GM10248 (cell line): Measurements from ENCODE around the gene SLC25A14.

Experiments used
- CTCF ChIA-PET: fragments of 300-600 bp; sonication (Branson Sonifier 250); formaldehyde crosslinking; extraction: SDS; loops from one replicate; lab custom pipeline; 2021; ENCODE audit warnings: antibody characterized with exemption; lab: Yijun Ruan, JAX
- POLR2A ChIA-PET: fragments of 350-650 bp; sonication (Branson Sonifier 250); formaldehyde crosslinking; extraction: SDS; loops from one replicate; lab custom pipeline; 2020; ENCODE audit warnings: antibody characterized with exemption; lab: Yijun Ruan, JAX
- DNase-seq: peaks from one replicate; pipeline ENCODE4 v3.0.0; 2012; ENCODE audit errors: extremely low spot score
- TF ChIP-seq, protein P1 (sequence below): IDR thresholded peaks from 2 replicates; pipeline ENCODE4 v1.5.1; 2012; ENCODE audit warnings: mild to moderate bottlenecking, low read depth; ENCODE audit errors: extremely low read depth, missing control alignments, control extremely low read depth

Gene SLC25A14

DNA sequence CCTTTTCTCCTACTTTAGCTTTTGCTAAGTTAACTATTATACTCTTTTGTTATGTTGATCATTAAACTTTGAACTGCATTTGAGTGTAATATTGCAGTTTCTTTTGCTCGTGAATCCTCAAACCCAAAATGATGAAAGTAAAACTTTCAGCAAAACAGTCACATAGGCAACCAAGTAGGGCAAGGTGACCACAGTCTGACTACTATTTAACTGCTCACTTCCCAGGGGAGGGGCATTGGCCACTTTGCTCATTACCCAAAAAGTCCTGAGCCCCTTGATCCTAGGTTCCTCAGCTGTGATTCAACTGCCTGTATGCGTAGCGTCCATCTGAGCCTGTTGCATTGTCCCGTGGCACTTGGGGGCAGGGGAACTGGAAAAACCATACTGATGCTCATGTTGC, 79.0 kb downstream of the SLC25A14 start:
- ChIA-PET POLR2A (no interaction called here), CTCF (no interaction called here)
- no peak for DNase-seq
- TF ChIP-seq, protein P1, sequence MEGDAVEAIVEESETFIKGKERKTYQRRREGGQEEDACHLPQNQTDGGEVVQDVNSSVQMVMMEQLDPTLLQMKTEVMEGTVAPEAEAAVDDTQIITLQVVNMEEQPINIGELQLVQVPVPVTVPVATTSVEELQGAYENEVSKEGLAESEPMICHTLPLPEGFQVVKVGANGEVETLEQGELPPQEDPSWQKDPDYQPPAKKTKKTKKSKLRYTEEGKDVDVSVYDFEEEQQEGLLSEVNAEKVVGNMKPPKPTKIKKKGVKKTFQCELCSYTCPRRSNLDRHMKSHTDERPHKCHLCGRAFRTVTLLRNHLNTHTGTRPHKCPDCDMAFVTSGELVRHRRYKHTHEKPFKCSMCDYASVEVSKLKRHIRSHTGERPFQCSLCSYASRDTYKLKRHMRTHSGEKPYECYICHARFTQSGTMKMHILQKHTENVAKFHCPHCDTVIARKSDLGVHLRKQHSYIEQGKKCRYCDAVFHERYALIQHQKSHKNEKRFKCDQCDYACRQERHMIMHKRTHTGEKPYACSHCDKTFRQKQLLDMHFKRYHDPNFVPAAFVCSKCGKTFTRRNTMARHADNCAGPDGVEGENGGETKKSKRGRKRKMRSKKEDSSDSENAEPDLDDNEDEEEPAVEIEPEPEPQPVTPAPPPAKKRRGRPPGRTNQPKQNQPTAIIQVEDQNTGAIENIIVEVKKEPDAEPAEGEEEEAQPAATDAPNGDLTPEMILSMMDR, result no peak

DNA sequence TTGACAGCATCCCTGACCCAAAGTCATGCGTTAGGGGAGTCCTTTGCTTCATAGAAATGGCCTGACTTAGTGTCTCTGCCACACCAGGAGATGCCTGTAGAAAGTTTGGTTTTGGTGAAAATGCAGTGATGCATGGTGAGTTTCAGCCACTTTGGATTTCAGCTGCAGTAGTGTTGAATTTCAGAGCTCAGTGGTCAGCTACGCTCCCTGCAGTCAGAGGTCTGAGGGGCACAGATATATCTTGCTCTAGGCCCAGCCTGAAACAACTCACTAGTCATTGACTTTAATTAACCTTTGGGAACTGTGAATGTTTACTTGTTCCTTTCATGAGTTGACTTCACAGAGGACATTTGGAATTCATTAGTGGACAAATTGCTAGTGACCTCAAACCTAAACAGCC, 79.5 kb downstream of the SLC25A14 start:
- ChIA-PET POLR2A (no interaction called here), CTCF (no interaction called here)
- TF ChIP-seq, protein P1, result no peak
- DNase-seq, result no peak
